SK-N-SH (cell line): Measurements from ENCODE around the gene STRADA. TPM values are rescaled to one million over a fixed set of nuclear protein-coding genes. Genes with fewer than 3 reads are reported as not detected.
A peak's percentile ranks its signal among the peaks of the same experiment; 100 is the strongest.

Source experiments
- CTCF ChIA-PET: fragments of 300-600, 350-600 bp; formaldehyde crosslinking; extraction: SDS; loops from one replicate; lab custom pipeline; 2021; lab: Yijun Ruan, JAX
- POLR2A ChIA-PET: fragments of 350-600 bp; sonication (Branson Sonifier 250); formaldehyde crosslinking; extraction: SDS; loops from one replicate; lab custom pipeline; 2020; ENCODE audit warnings: antibody characterized with exemption, inconsistent platforms; lab: Yijun Ruan, JAX
- DNase-seq: peaks from one replicate; pipeline ENCODE4 v3.0.0; 2012
- H2AFZ ChIP-seq: fragments of 200-600 bp; sonication (generic); 2 replicates; pipeline ENCODE4 v1.8.1; 2016; ENCODE audit warnings: antibody characterized with exemption, mild to moderate bottlenecking, low read depth
- H3F3A ChIP-seq: fragments of 200-600 bp; sonication (generic); replicated peaks from 2 replicates; pipeline ENCODE3; 2016; ENCODE audit warnings: antibody characterized with exemption, mild to moderate bottlenecking; ENCODE audit not compliant: insufficient read depth
- H3K27ac ChIP-seq, 2 experiments: fragments of 200-500 bp in 1 of 2; fragments of 200-600 bp in 1 of 2; sonication (Bioruptor generic) in 1 of 2; sonication (generic), shearing (Covaris generic) in 1 of 2; 2 replicates each; pipeline versions ENCODE4 v1.5.1 to v1.6.1; 2014 to 2016; ENCODE audit warnings: low read depth in 2 of 2, inconsistent platforms in 1 of 2, low read length in 1 of 2, mild to moderate bottlenecking in 1 of 2, mixed read lengths in 1 of 2
- H3K27me3 ChIP-seq: fragments of 200-600 bp; sonication (generic), shearing (Covaris generic); 2 replicates; pipeline ENCODE4 v1.6.1; 2016; ENCODE audit warnings: mixed run types; ENCODE audit not compliant: insufficient read depth
- H3K36me3 ChIP-seq, 2 experiments: fragments of 200-500 bp in 1 of 2; fragments of 200-600 bp in 1 of 2; sonication (Bioruptor generic) in 1 of 2; sonication (generic) in 1 of 2; replicated peaks in 1 of 2; 2 replicates each; pipeline versions ENCODE3 to v1.5.1; 2014 to 2016; ENCODE audit warnings: low read length in 1 of 2, mild to moderate bottlenecking in 1 of 2; ENCODE audit not compliant: insufficient read depth in 2 of 2, control insufficient read depth in 1 of 2
- H3K4me1 ChIP-seq, 2 experiments: fragments of 200-500 bp in 1 of 2; fragments of 200-600 bp in 1 of 2; sonication (Bioruptor generic) in 1 of 2; sonication (generic), shearing (Covaris generic) in 1 of 2; 2 replicates each; pipeline versions ENCODE4 v1.5.1 to v1.6.1; 2014 to 2016; ENCODE audit warnings: low read depth in 1 of 2, low read length in 1 of 2, mixed run types in 1 of 2; ENCODE audit not compliant: insufficient read depth in 2 of 2, control insufficient read depth in 1 of 2
- H3K4me2 ChIP-seq: fragments of 200-600 bp; sonication (generic), shearing (Covaris generic); 2 replicates; pipeline ENCODE4 v1.6.1; 2017; ENCODE audit warnings: mixed run types
- H3K4me3 ChIP-seq, 2 experiments: fragments of 200-500 bp in 1 of 2; fragments of 200-600 bp in 1 of 2; sonication (Bioruptor generic) in 1 of 2; sonication (generic), shearing (Covaris generic) in 1 of 2; 2 replicates each; pipeline versions ENCODE4 v1.5.1 to v1.8.1; 2014 to 2016; ENCODE audit warnings: low read depth in 2 of 2, inconsistent platforms in 1 of 2, low read length in 1 of 2, mild to moderate bottlenecking in 1 of 2, mixed read lengths in 1 of 2, moderate library complexity in 1 of 2
- H3K79me2 ChIP-seq: fragments of 200-600 bp; sonication (generic); 2 replicates; pipeline ENCODE4 v1.8.1; 2017; ENCODE audit warnings: mild to moderate bottlenecking; ENCODE audit not compliant: insufficient read depth
- H3K9ac ChIP-seq: fragments of 200-600 bp; sonication (generic); 2 replicates; pipeline ENCODE4 v1.6.1; 2017; ENCODE audit warnings: mixed run types
- H3K9me2 ChIP-seq: fragments of 200-600 bp; sonication (generic); 2 replicates; pipeline ENCODE4 v1.6.1; 2017; ENCODE audit warnings: mixed run types
- H3K9me3 ChIP-seq: fragments of 200-600 bp; sonication (generic); 2 replicates; pipeline ENCODE4 v1.6.1; 2017; ENCODE audit warnings: mixed run types, mild to moderate bottlenecking, moderate library complexity
- H4K20me1 ChIP-seq: fragments of 200-600 bp; sonication (generic); 2 replicates; pipeline ENCODE4 v1.6.1; 2017; ENCODE audit warnings: mild to moderate bottlenecking, mixed run types; ENCODE audit not compliant: insufficient read depth
- ELF1 ChIP-seq: IDR thresholded peaks from 2 replicates; pipeline ENCODE4 v1.4.0; 2012
- EP300 ChIP-seq, 2 experiments: IDR thresholded peaks; 2 replicates each; pipeline versions ENCODE4 v1.4.0 to v1.6.1; 2012; ENCODE audit warnings: borderline replicate concordance in 1 of 2, low read depth in 1 of 2, low read length in 1 of 2
- FOXM1 ChIP-seq: IDR thresholded peaks from 2 replicates; pipeline ENCODE4 v1.4.0; 2012; ENCODE audit warnings: low read depth, mild to moderate bottlenecking
- GABPA ChIP-seq: IDR thresholded peaks from 2 replicates; pipeline ENCODE4 v1.4.0; 2012; ENCODE audit warnings: low read depth, mild to moderate bottlenecking
- JUND ChIP-seq: IDR thresholded peaks from 2 replicates; pipeline ENCODE4 v1.4.0; 2012
- NFIC ChIP-seq: IDR thresholded peaks from 2 replicates; pipeline ENCODE4 v1.4.0; 2012; ENCODE audit warnings: borderline replicate concordance
- POLR2AphosphoS5 ChIP-seq: IDR thresholded peaks from 2 replicates; pipeline ENCODE4 v1.6.1; 2012; ENCODE audit warnings: low read depth, low read length
- RAD21 ChIP-seq: IDR thresholded peaks from 2 replicates; pipeline ENCODE4 v1.6.1; 2012; ENCODE audit warnings: mild to moderate bottlenecking, low read length
- SIN3A ChIP-seq: IDR thresholded peaks from 2 replicates; pipeline ENCODE4 v1.6.1; 2012; ENCODE audit warnings: low read depth, mild to moderate bottlenecking, low read length, moderate library complexity, borderline replicate concordance
- TCF12 ChIP-seq: IDR thresholded peaks from 2 replicates; pipeline ENCODE4 v1.4.0; 2012
- WGBS: methylation state at CpG from one replicate; pipeline ENCODE4 v1.1.6; 2017; ENCODE audit warnings: low lambda C conversion rate; 5-methylcytosine and 5-hydroxymethylcytosine counted together
- polyA plus RNA-seq, 3 experiments: library from polyadenylated mRNA; depleted of rRNA; stranded (reverse); fragments of >200 nt; gene quantifications; 2 replicates each; pipeline ENCODE4 v1.2.3, GENCODE V29; 2012
- TF ChIP-seq, protein P1 (sequence below): fragments of 200-600 bp; sonication (generic); IDR thresholded peaks from 2 replicates; pipeline ENCODE4 v1.6.1; 2017; ENCODE audit warnings: antibody characterized with exemption, mild to moderate bottlenecking, moderate library complexity
- TF ChIP-seq, protein P2 (sequence below): fragments of 150-350 bp; IDR thresholded peaks from 2 replicates; pipeline ENCODE4 v1.6.1; 2017; ENCODE audit warnings: antibody characterized with exemption, low read length, low read depth, borderline replicate concordance
- TF ChIP-seq, protein P3 (sequence below): IDR thresholded peaks from 2 replicates; pipeline ENCODE4 v1.4.0; 2012; ENCODE audit warnings: low read depth, borderline replicate concordance

Gene STRADA
- polyA plus RNA-seq, 1 of the 3 experiments (the other 2 are of a cell fraction), result 37.3 TPM

DNA sequence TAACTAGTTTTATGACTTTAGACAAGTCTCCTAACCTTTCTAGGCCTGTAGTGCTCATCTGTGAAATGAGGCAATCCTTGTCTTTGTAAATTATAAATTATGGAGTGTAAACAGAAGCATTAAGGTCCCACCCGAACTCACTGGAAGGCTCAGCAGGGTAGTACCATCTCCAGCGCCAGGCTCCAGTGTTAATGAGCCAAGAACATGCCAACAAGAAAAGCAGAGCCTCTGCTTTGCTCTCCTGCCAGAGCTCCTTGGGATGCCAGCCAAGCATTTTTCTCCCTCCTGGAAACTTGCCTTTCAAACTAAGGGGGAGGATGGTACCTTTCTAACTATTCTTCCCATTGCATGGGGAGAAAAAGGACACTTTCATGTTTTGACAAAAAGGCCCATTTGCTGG is 56.6 kb downstream of the STRADA start:
- Histone ChIP-seq H3K4me1 (peaks cover 0 to 13% of the 10 kb centered on the region in 2 experiments; a peak in 2 of 4 replicates), H3K9ac (no peak overlapping the region), H4K20me1 (no peaks in the 10 kb centered on the region), H3K79me2 (no peaks in the 10 kb centered on the region), H3K4me3 (no peak overlapping the region), H3K9me2 (no peaks in the 10 kb centered on the region), H3K4me2 (no peak overlapping the region), H3K9me3 (no peaks in the 10 kb centered on the region), H3K36me3 (peaks cover 43 to 46% of the 10 kb centered on the region in 2 experiments), H3F3A (no peaks in the 10 kb centered on the region), H3K27ac (peak overlapping the region in 1 of 2 experiments; percentile 25; a peak in 1 of 4 replicates), H2AFZ (no peak overlapping the region), H3K27me3 (no peaks in the 10 kb centered on the region)
- ChIA-PET CTCF (interaction anchor here (1.1 to 17.5 kb wide), 4 partner anchors 5 to 259 kb away, joined by 3 to 233 read pairs (median 120); no protein-coding TSS in a partner anchor), POLR2A (interaction anchor here (0.6 to 1.3 kb wide), 2 partner anchors 13 to 104 kb away, joined by 3 to 6 read pairs; no protein-coding TSS in a partner anchor)
- TF ChIP-seq, protein P1, sequence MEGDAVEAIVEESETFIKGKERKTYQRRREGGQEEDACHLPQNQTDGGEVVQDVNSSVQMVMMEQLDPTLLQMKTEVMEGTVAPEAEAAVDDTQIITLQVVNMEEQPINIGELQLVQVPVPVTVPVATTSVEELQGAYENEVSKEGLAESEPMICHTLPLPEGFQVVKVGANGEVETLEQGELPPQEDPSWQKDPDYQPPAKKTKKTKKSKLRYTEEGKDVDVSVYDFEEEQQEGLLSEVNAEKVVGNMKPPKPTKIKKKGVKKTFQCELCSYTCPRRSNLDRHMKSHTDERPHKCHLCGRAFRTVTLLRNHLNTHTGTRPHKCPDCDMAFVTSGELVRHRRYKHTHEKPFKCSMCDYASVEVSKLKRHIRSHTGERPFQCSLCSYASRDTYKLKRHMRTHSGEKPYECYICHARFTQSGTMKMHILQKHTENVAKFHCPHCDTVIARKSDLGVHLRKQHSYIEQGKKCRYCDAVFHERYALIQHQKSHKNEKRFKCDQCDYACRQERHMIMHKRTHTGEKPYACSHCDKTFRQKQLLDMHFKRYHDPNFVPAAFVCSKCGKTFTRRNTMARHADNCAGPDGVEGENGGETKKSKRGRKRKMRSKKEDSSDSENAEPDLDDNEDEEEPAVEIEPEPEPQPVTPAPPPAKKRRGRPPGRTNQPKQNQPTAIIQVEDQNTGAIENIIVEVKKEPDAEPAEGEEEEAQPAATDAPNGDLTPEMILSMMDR, result no peak
- TF ChIP-seq ELF1 (no peak), FOXM1 (no peak), NFIC (peak; percentile 37), GABPA (no peak), EP300 (IDR thresholded peaks at IDR 0.05; ENCODE audit: borderline replicate concordance in 1 of 2, low read depth in 1 of 2, low read length in 1 of 2) (no peak)
- TF ChIP-seq, protein P2, sequence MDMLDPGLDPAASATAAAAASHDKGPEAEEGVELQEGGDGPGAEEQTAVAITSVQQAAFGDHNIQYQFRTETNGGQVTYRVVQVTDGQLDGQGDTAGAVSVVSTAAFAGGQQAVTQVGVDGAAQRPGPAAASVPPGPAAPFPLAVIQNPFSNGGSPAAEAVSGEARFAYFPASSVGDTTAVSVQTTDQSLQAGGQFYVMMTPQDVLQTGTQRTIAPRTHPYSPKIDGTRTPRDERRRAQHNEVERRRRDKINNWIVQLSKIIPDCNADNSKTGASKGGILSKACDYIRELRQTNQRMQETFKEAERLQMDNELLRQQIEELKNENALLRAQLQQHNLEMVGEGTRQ, result no peak
- TF ChIP-seq, protein P3, sequence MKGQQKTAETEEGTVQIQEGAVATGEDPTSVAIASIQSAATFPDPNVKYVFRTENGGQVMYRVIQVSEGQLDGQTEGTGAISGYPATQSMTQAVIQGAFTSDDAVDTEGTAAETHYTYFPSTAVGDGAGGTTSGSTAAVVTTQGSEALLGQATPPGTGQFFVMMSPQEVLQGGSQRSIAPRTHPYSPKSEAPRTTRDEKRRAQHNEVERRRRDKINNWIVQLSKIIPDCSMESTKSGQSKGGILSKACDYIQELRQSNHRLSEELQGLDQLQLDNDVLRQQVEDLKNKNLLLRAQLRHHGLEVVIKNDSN, result no peak
- WGBS, result 67% methylated on average over 2 of the region's 2 CpGs
- no peak for DNase-seq

DNA sequence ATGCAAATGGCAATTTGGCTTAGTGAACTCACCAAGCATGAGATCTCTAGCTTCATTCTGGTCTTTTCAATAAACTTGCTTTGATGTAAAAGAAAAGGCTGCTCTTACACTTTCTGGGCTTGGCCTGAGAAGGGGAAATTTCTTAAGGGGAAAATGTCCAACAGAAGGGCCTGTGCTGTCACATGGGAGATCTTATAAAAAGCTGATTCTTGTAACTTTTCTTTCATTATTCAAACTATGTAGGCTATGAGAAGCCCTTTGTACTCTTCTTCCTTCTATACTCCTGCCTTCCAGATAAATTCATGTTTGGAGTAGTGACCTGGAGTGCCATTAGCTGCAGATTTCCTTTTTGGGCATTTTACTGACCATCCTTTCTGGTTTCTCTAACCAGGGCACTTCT is 58.6 kb downstream of the STRADA start:
- peaks cover 23 to 37% of the 10 kb centered on the region in 2 experiments for H3K36me3 ChIP-seq
- no peaks in the 10 kb centered on the region for H3K9me3 ChIP-seq
- no peak for DNase-seq
- no peak overlapping the region for H3K9ac ChIP-seq
- no peaks in the 10 kb centered on the region for H3K79me2 ChIP-seq
- TF ChIP-seq JUND (no peak), TCF12 (no peak), SIN3A (no peak), RAD21 (no peak), POLR2AphosphoS5 (no peak)
- TF ChIP-seq, all 33 proteins: peak for 0
- H3K27ac ChIP-seq, result no peak overlapping the region
- ChIA-PET CTCF (interaction anchor here (1.2 to 17.5 kb wide), 4 partner anchors 9 to 258 kb away, joined by 3 to 233 read pairs (median 8); no protein-coding TSS in a partner anchor), POLR2A (interaction anchor here (1.4 to 1.7 kb wide), 2 partner anchors 10 to 12 kb away, joined by 5 to 6 read pairs; no protein-coding TSS in a partner anchor)
- no peaks in the 10 kb centered on the region for H3K9me2 ChIP-seq
- H3F3A ChIP-seq, result no peaks in the 10 kb centered on the region
- H3K4me1 ChIP-seq, result peaks cover 0 to 16% of the 10 kb centered on the region in 2 experiments; a peak in 2 of 4 replicates
- no peaks in the 10 kb centered on the region for H4K20me1 ChIP-seq
- no peaks in the 10 kb centered on the region for H3K27me3 ChIP-seq
- H2AFZ ChIP-seq, result no peak overlapping the region
- H3K4me2 ChIP-seq, result no peak overlapping the region
- H3K4me3 ChIP-seq, result no peak overlapping the region
